ENCODE data around the gene THSD8. TPM values are rescaled to one million over a fixed set of nuclear protein-coding genes. Genes with fewer than 3 reads are reported as not detected.
A peak's percentile ranks its signal among the peaks of the same experiment; 100 is the strongest.

The THSD8 gene
- total and polyA plus RNA-seq, 10 donors: 1.1 to 9.1 (median 4.8) TPM; not detected in 3

GRCh38 chr19:12787458-12787857 is 14.4 kb upstream of the THSD8 start:
- Histone ChIP-seq H3K4me1 (peaks cover 55 to 88% (median 79%) of the 10 kb centered on the region in 6 donors), H3K27me3 (replicated peaks in 1 of 7) (peaks cover 0 to 5% (median 0%) of the 10 kb centered on the region in 7 donors), H3K4me3 (peak overlapping the region in 1 of 8 donors; percentile 53), H3K9me3 (no peaks in the 10 kb centered on the region), H3K27ac (peak overlapping the region; percentile 97 to 100 (median 100)), H3K36me3 (no peaks in the 10 kb centered on the region)
- TF ChIP-seq POLR2AphosphoS5 (IDR thresholded peaks at IDR 0.05) (no peak), POLR2A (IDR thresholded peaks at IDR 0.05) (no peak), CTCF (IDR thresholded peaks at IDR 0.05 in 8 of 11, conservative IDR thresholded peaks at IDR 0.05 in 3 of 11) (no peak)
- 76 to 83% (median 80%) methylated on average over 10 of the region's 10 CpGs for WGBS, 5 donors
- no peak for DNase-seq
- intact Hi-C loops (cut with DNase I; ENCODE audit: low total_unique reads): no loop called here

GRCh38 chr19:12788042-12788681 is 13.7 kb upstream of the THSD8 start:
- WGBS, 5 donors: 40 to 65% (median 60%) methylated on average over 4 of the region's 4 CpGs
- Histone ChIP-seq H3K36me3 (no peaks in the 10 kb centered on the region), H3K4me3 (peak overlapping the region; percentile 72 to 96 (median 88)), H3K27ac (peak overlapping the region; percentile 97 to 100 (median 100)), H3K4me1 (peaks cover 52 to 81% (median 72%) of the 10 kb centered on the region in 6 donors), H3K9me3 (no peaks in the 10 kb centered on the region), H3K27me3 (replicated peaks in 1 of 7) (peaks cover 0 to 5% (median 0%) of the 10 kb centered on the region in 7 donors)
- TF ChIP-seq CTCF (IDR thresholded peaks at IDR 0.05 in 8 of 11, conservative IDR thresholded peaks at IDR 0.05 in 3 of 11): no peak
- TF ChIP-seq POLR2AphosphoS5 (IDR thresholded peaks at IDR 0.05): no peak
- no peak for TF ChIP-seq POLR2A (IDR thresholded peaks at IDR 0.05)
- intact Hi-C loops (cut with DNase I; ENCODE audit: low total_unique reads): no loop called here
- no peak for DNase-seq

- H3K36me3 ChIP-seq: no peaks in the 10 kb centered on the region
- peaks cover 0 to 5% (median 0%) of the 10 kb centered on the region in 7 donors for H3K27me3 ChIP-seq (replicated peaks in 1 of 7)
- DNase-seq: peak; percentile 92
- H3K27ac ChIP-seq: peak overlapping the region; percentile 97 to 100 (median 100)
- H3K4me1 ChIP-seq: peaks cover 47 to 77% (median 67%) of the 10 kb centered on the region in 6 donors
- intact Hi-C loops (cut with DNase I; ENCODE audit: low total_unique reads): no loop called here
- no peaks in the 10 kb centered on the region for H3K9me3 ChIP-seq
- TF ChIP-seq POLR2AphosphoS5 (IDR thresholded peaks at IDR 0.05) (peak; percentile 59 to 80 (median 73)), CTCF (IDR thresholded peaks at IDR 0.05 in 8 of 11, conservative IDR thresholded peaks at IDR 0.05 in 3 of 11) (no peak)
- H3K4me3 ChIP-seq: peak overlapping the region; percentile 72 to 96 (median 88)
- 0 to 5% (median 2%) methylated on average over 8 to 12 of the region's 12 CpGs for WGBS, 5 donors
Observed at GRCh38 chr19:12788682-12789097, 13.2 kb upstream of the THSD8 start.

DNA sequence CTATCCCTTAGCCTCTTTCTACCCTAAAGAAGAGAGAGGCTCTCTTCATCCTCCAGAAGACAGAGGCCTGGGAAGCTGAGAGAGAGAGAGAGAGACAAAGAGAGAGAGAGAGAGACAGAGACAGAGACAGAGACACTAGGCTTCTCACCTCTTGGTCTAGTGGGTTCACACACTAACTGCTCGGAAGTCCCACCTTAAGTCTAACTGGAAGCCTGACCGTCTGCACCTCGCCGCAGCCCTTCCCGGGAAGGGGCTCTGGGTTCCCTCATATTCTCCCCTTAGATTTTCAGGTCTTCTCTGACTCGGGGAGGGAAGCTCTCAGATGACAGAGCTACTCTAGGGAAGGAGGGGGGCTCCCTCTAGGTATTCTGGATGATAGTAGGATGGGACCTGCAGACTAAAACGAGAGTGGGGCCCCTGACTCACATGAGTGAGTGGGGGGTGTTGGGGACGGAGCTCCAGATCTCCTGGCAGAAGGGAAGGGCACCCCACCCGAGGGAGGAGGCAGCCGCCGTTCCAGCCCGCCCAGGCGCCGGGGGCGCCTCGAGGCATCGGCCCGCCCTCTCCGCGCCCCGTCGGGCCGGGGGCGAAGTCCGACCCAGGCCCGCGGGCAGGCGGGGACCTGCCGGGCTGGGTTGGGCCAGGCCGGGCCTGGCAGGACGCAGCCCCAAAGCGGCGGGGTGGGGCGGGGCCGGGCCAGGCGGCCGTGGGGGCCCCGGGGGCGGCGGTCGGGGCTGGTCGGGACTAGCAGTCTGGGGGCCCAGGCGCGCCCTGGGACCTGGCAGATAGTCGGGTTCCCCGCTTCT is 12.6 kb upstream of the THSD8 start:
- Histone ChIP-seq H3K4me3 (peak overlapping the region; percentile 72 to 96 (median 88)), H3K27ac (peak overlapping the region; percentile 97 to 100 (median 100)), H3K4me1 (peaks cover 41 to 77% (median 67%) of the 10 kb centered on the region in 6 donors), H3K27me3 (replicated peaks in 1 of 7) (peaks cover 0 to 5% (median 0%) of the 10 kb centered on the region in 7 donors), H3K36me3 (no peaks in the 10 kb centered on the region), H3K9me3 (no peaks in the 10 kb centered on the region)
- intact Hi-C loops (cut with DNase I; ENCODE audit: low total_unique reads): no loop called here
- DNase-seq: no peak
- 1 to 5% (median 1%) methylated on average over 24 to 46 of the region's 46 CpGs for whole genome bisulfite sequencing, 5 donors
- TF ChIP-seq CTCF (IDR thresholded peaks at IDR 0.05 in 8 of 11, conservative IDR thresholded peaks at IDR 0.05 in 3 of 11) (no peak), POLR2A (IDR thresholded peaks at IDR 0.05) (no peak), POLR2AphosphoS5 (IDR thresholded peaks at IDR 0.05) (no peak)
